Nephron (organoid): ENCODE data around the gene KDF1.

Experiments
- H3K27ac Mint-ChIP-seq, 3 experiments: 2 replicates each; pipeline ENCODE4 v1.8.0; 2020; ENCODE audit warnings: mixed read lengths in 3 of 3, mild to moderate bottlenecking in 2 of 3, moderate library complexity in 1 of 3
- H3K27me3 Mint-ChIP-seq: 2 replicates; pipeline ENCODE4 v1.8.0; 2021; ENCODE audit warnings: low read depth, mild to moderate bottlenecking, moderate library complexity, mixed read lengths
- H3K36me3 Mint-ChIP-seq: 2 replicates; pipeline ENCODE4 v1.8.0; 2020; ENCODE audit warnings: low read depth, mixed read lengths
- H3K4me1 Mint-ChIP-seq: 2 replicates; pipeline ENCODE4 v1.8.0; 2020; ENCODE audit warnings: mixed read lengths
- H3K4me3 Mint-ChIP-seq, 3 experiments: 2 replicates each; pipeline ENCODE4 v1.8.0; 2020; ENCODE audit warnings: mild to moderate bottlenecking in 3 of 3, mixed read lengths in 3 of 3, moderate library complexity in 2 of 3
- H3K9me3 Mint-ChIP-seq: 2 replicates; pipeline ENCODE4 v1.8.0; 2020; ENCODE audit warnings: mixed read lengths
- TF ChIP-seq, protein P1 (sequence below), 3 experiments: fragments of 200-600 bp; sonication (generic); IDR thresholded peaks; one replicate each; pipeline ENCODE4 v1.5.0; 2021; ENCODE audit warnings: antibody characterized with exemption in 3 of 3; ENCODE audit not compliant: unreplicated experiment in 3 of 3

Gene KDF1

DNA sequence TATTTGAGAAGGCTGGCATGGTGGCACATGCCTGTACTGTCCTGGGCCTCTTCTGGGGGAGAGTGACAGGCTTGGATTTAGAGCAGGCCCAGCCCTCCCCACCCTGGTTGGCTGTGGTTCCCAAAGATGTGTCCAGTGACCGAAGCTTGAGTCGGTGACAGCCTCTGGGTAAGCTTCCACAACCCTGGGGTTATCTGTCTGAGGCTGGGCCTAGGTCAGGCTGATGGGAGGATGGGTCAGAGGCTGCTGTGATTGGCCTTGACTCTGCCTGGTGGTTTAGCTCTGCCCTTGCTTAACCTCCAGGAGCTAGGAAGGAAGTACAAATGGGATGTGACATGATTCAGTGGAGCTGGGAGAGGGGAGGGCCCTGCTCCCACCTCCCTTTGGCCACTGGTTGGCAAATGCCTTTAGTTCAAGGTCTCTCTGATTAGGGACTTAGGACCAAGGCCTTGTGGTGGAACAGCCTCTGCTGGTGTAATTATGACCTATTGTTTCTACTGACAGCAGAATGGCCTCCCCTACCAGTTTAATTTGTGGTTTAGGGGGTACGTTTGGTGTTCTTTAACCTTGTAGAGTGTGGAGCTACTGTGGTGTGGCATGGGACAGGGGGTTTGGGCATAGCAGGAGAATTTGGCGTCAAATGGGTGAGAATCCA is 22.1 kb downstream of the KDF1 start:
- H3K27ac Mint-ChIP-seq = peak overlapping the region in 1 of 3 experiments; percentile 48
- H3K36me3 Mint-ChIP-seq = peaks cover 52% of the 10 kb centered on the region
- no peak overlapping the region for H3K4me3 Mint-ChIP-seq
- no peaks in the 10 kb centered on the region for H3K4me1 Mint-ChIP-seq
- no peaks in the 10 kb centered on the region for H3K9me3 Mint-ChIP-seq
- no peaks in the 10 kb centered on the region for H3K27me3 Mint-ChIP-seq
- TF ChIP-seq, protein P1, sequence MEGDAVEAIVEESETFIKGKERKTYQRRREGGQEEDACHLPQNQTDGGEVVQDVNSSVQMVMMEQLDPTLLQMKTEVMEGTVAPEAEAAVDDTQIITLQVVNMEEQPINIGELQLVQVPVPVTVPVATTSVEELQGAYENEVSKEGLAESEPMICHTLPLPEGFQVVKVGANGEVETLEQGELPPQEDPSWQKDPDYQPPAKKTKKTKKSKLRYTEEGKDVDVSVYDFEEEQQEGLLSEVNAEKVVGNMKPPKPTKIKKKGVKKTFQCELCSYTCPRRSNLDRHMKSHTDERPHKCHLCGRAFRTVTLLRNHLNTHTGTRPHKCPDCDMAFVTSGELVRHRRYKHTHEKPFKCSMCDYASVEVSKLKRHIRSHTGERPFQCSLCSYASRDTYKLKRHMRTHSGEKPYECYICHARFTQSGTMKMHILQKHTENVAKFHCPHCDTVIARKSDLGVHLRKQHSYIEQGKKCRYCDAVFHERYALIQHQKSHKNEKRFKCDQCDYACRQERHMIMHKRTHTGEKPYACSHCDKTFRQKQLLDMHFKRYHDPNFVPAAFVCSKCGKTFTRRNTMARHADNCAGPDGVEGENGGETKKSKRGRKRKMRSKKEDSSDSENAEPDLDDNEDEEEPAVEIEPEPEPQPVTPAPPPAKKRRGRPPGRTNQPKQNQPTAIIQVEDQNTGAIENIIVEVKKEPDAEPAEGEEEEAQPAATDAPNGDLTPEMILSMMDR (IDR thresholded peaks at IDR 0.05; ENCODE audit: unreplicated experiment in 3 of 3) = no peak

DNA sequence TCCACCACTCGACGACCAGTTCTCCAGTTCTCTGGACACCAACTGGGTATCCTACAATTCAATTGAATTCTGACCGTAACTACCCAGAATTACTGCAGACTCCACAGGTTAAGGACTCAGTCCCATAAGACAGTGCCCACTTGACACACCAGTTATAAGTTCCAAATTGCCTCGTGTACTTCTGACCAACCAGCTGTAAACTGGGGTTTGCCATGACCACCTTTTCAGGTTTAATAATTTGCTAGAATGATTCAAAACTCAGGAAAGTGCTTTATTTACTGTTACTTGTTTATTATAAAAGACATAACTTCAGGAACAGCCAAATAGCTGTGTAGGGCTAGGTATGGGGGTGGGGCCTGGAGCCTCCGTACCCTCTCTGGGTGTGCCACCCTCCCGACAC is 23.4 kb downstream of the KDF1 start:
- H3K9me3 Mint-ChIP-seq = no peaks in the 10 kb centered on the region
- TF ChIP-seq, protein P1 (IDR thresholded peaks at IDR 0.05; ENCODE audit: unreplicated experiment in 3 of 3) = no peak
- H3K4me1 Mint-ChIP-seq = no peaks in the 10 kb centered on the region

DNA sequence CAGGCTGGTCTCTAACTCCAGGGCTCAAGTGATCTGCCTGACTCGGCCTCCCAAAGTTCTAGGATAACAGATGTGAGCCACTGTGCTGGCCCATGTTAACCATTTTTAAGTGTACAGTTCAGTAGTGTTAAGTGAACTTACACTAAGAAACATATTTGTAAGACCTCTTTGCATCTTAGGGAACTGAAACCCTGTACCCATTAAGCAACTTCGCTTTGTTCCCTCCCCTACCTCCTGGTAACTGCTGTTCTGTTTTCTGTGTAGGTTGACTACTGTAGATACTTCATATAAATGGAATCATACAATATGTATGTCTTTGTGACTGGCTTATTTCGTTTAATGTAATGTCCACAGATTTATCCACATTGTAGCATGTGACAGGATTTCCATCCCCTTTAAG is 27.7 kb downstream of the KDF1 start:
- Mint-ChIP-seq H3K4me3 (no peak overlapping the region), H3K27me3 (no peaks in the 10 kb centered on the region), H3K36me3 (peaks cover 58% of the 10 kb centered on the region), H3K9me3 (no peaks in the 10 kb centered on the region), H3K27ac (no peak overlapping the region), H3K4me1 (no peaks in the 10 kb centered on the region)
- TF ChIP-seq, protein P1 (IDR thresholded peaks at IDR 0.05; ENCODE audit: unreplicated experiment in 3 of 3) = no peak

More for the DNA sequence above, 23.4 kb downstream of the KDF1 start:
- Mint-ChIP-seq H3K4me3 (no peak overlapping the region), H3K27me3 (no peaks in the 10 kb centered on the region), H3K36me3 (peaks cover 53% of the 10 kb centered on the region), H3K27ac (no peak overlapping the region)

- H3K27ac Mint-ChIP-seq = no peak overlapping the region
- H3K4me3 Mint-ChIP-seq = peak overlapping the region; percentile 86 to 92 (median 91)
- H3K4me1 Mint-ChIP-seq = peaks cover 35% of the 10 kb centered on the region
- H3K9me3 Mint-ChIP-seq = no peaks in the 10 kb centered on the region
- H3K27me3 Mint-ChIP-seq = peaks cover 5% of the 10 kb centered on the region
- peaks cover 34% of the 10 kb centered on the region for H3K36me3 Mint-ChIP-seq
- TF ChIP-seq, protein P1 (IDR thresholded peaks at IDR 0.05; ENCODE audit: unreplicated experiment in 3 of 3) = no peak
These were observed 36.6 kb downstream of the KDF1 start for GRCh38 chr1:26923711-26924110.

- Mint-ChIP-seq H3K4me1 (peaks cover 35% of the 10 kb centered on the region), H3K4me3 (peak overlapping the region; percentile 86 to 92 (median 91)), H3K9me3 (no peaks in the 10 kb centered on the region), H3K27ac (peak overlapping the region in 1 of 3 experiments; percentile 34), H3K27me3 (peaks cover 8% of the 10 kb centered on the region), H3K36me3 (peaks cover 26% of the 10 kb centered on the region)
- TF ChIP-seq, protein P1 (IDR thresholded peaks at IDR 0.05; ENCODE audit: unreplicated experiment in 3 of 3) = no peak
These were observed 37.4 kb downstream of the KDF1 start for GRCh38 chr1:26922901-26923300.

GRCh38 chr1:26922431-26922729 is 37.9 kb downstream of the KDF1 start:
- Mint-ChIP-seq H3K36me3 (peaks cover 21% of the 10 kb centered on the region), H3K27me3 (peaks cover 8% of the 10 kb centered on the region), H3K4me1 (peaks cover 35% of the 10 kb centered on the region), H3K4me3 (peak overlapping the region; percentile 86 to 92 (median 91)), H3K27ac (no peak overlapping the region), H3K9me3 (no peaks in the 10 kb centered on the region)
- TF ChIP-seq, protein P1 (IDR thresholded peaks at IDR 0.05; ENCODE audit: unreplicated experiment in 3 of 3) = no peak
